PC-3 (cell line): ENCODE measurements around the gene PNP.

Experiments used
- CTCF ChIP-seq: fragments of 300-600 bp; sonication (generic); conservative IDR thresholded peaks from 2 replicates; pipeline ENCODE4 v1.5.1; 2017; ENCODE audit warnings: antibody characterized with exemption, low read depth, mild to moderate bottlenecking, low read length
- EZH2 ChIP-seq: fragments of 300-600 bp; sonication (generic); IDR thresholded peaks from one replicate; pipeline ENCODE4 v1.6.1; 2017; ENCODE audit warnings: antibody characterized with exemption, mild to moderate bottlenecking, low read length; ENCODE audit not compliant: unreplicated experiment
- EZH2phosphoT487 ChIP-seq: fragments of 300-600 bp; sonication (generic); IDR thresholded peaks from 2 replicates; pipeline ENCODE4 v1.6.1; 2018; ENCODE audit warnings: mild to moderate bottlenecking, antibody characterized with exemption, low read length, borderline replicate concordance

DNA sequence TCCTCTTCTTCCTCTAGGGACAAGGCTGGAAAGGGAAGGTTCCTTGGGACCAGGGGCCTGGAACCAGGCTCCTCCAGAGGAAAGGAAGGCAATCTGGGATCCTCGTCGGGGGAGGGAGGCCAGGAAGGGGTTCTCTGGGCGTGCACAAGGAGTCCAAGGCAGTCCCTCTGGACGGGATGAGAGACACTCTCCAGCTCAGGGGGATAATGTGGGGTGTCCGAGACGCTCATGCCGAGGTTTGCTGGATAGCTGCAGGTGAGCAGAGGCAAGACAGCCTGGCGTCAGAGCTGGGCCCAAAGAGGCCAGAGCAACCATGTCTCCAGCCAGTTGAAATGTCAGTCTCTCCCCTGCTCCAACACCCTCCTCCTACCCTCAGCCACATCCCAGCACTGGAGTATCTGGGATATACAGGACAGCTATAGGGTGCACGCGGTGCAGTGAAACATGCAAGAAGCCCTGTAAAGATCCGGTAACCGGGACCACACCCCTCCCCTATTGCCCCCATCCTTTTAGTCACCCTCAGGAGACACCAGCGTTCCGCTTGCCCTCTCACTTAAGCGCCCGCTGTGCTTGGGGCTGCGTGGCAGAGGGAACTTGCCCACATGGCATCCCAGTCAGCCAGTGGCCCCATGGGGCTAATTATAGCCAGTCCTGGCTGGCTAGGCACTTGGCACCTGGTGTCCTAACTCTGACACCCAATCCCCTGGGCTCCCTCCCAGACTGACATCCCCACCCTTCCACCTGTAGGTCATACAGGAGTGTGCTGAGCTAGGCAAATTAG lies 33.4 kb upstream of the PNP start, which contains the start of gene KLHL33:
- no peak for TF ChIP-seq CTCF
- TF ChIP-seq EZH2 = no peak
- TF ChIP-seq EZH2phosphoT487 = no peak
